ENCODE results near the gene SLC4A4. TPM values are rescaled to one million over a fixed set of nuclear protein-coding genes. Genes with fewer than 3 reads are reported as not detected.

SLC4A4 gene
- polyA plus RNA-seq, 1 of the 3 experiments (the other 2 are of a cell fraction), result not detected

GRCh38 chr4:71293705-71294104, 45.1 kb upstream of the SLC4A4 start (continued):
- TF ChIP-seq RFX5 (IDR thresholded peaks at IDR 0.05; ENCODE audit: low read length), result no peak
- no peak for TF ChIP-seq CTCF (IDR thresholded peaks at IDR 0.05)
- no peak for TF ChIP-seq USF1 (IDR thresholded peaks at IDR 0.05; ENCODE audit: borderline replicate concordance, low read depth)

DNA sequence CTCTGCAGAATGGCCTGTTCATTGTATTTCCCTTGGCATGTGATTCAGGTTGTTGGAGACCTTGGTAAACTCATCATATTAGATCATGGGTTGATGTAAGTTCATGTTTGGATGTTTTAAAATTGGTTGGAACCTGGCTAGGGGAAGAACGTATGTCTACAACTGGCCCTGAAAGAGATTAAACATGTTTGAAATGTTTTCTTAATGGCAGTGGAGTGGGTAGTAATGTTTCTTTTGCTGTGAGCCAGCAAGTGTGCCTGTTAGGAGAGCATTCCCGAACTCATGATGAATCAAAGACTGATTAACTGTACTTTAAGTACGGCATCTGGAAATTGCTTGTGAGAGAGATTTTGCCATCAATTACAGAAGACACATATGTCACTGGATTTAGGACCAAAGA, 44.5 kb upstream of the SLC4A4 start:
- H2AFZ ChIP-seq (ENCODE audit: low read depth), result no peak overlapping the region
- CTCF ChIA-PET, result no interaction called here

More for the DNA sequence above, 44.5 kb upstream of the SLC4A4 start:
- H3K9me2 ChIP-seq, result 0 out of 2 replicates have a peak, but pooled peaks cover 3% of the 10 kb centered on the region
- H3K27me3 ChIP-seq (ENCODE audit: insufficient read depth), result no peaks in the 10 kb centered on the region
- no peaks in the 10 kb centered on the region for H4K20me1 ChIP-seq (ENCODE audit: insufficient read depth)
- no peaks in the 10 kb centered on the region for H3K4me1 ChIP-seq (ENCODE audit: control insufficient read depth in 1 of 2, insufficient read depth in 2 of 2, low read depth in 1 of 2, low read length in 1 of 2)
- H3K4me2 ChIP-seq, result no peak overlapping the region
- H3K27ac ChIP-seq (ENCODE audit: low read depth in 2 of 2, low read length in 1 of 2), result no peak overlapping the region
- H3K4me3 ChIP-seq (ENCODE audit: low read depth in 2 of 2, low read length in 1 of 2), result no peak overlapping the region
- H3K9me3 ChIP-seq, result no peaks in the 10 kb centered on the region
- H3K79me2 ChIP-seq (ENCODE audit: insufficient read depth), result no peaks in the 10 kb centered on the region
- DNase-seq, result no peak
- H3K36me3 ChIP-seq (replicated peaks in 1 of 2; ENCODE audit: control insufficient read depth in 1 of 2, insufficient read depth in 2 of 2, low read length in 1 of 2), result no peaks in the 10 kb centered on the region
- POLR2A ChIA-PET, result no interaction called here
- no peak overlapping the region for H3K9ac ChIP-seq
- no peak for TF ChIP-seq REST (IDR thresholded peaks at IDR 0.05; ENCODE audit: low read depth, low read length)
- no peak for TF ChIP-seq GATA2 (CRISPR knock-in tag; IDR thresholded peaks at IDR 0.05)
- no peak for TF ChIP-seq YY1 (IDR thresholded peaks at IDR 0.05; ENCODE audit: low read depth)
- no peak for TF ChIP-seq ELF1 (IDR thresholded peaks at IDR 0.05)
- no peak for TF ChIP-seq EZH2phosphoT487 (IDR thresholded peaks at IDR 0.05; ENCODE audit: borderline replicate concordance, low read depth)
- TF ChIP-seq FOXM1 (IDR thresholded peaks at IDR 0.05; ENCODE audit: low read depth), result no peak
- no peak for TF ChIP-seq NFIC (IDR thresholded peaks at IDR 0.05; ENCODE audit: borderline replicate concordance)
- no peak for TF ChIP-seq USF1 (IDR thresholded peaks at IDR 0.05; ENCODE audit: borderline replicate concordance, low read depth)
- no peak for TF ChIP-seq CTCF (IDR thresholded peaks at IDR 0.05)
- no peak for TF ChIP-seq MEF2A (IDR thresholded peaks at IDR 0.05; ENCODE audit: borderline replicate concordance, low read depth)
- TF ChIP-seq RCOR1 (IDR thresholded peaks at IDR 0.05; ENCODE audit: low read length), result no peak
- 16% methylated on average over 3 of the region's 3 CpGs for WGBS (ENCODE audit: low lambda C conversion rate)
- no peaks in the 10 kb centered on the region for H3F3A ChIP-seq (replicated peaks; ENCODE audit: insufficient read depth)
